GM12878 (cell line): Measurements from ENCODE around the gene ABCC9. TPM values are rescaled to one million over a fixed set of nuclear protein-coding genes. Genes with fewer than 3 reads are reported as not detected.
"Not testable (repeated sequence)": the region's sequence is repeated elsewhere in the genome, so short reads cannot be mapped to it uniquely, and the experiment has no call there.

ENCODE experiments used
- ATAC-seq: fragments of 200-7000 bp; cut with Tn5 transposase; 3 replicates; pipeline ENCODE4 v1.9.1; 2020; ENCODE audit warnings: mild to moderate bottlenecking, moderate library complexity
- BruUV-seq: library from RNA; stranded (reverse); fragments of 400-500 nt; replicated peaks from 2 replicates; lab custom pipeline; 2021; lab: Mats Ljungman, UMichigan
- CTCF ChIA-PET: fragments of 300-600 bp; sonication (Branson Sonifier 250); formaldehyde crosslinking; extraction: SDS; loops from one replicate; lab custom pipeline; 2021; ENCODE audit warnings: inconsistent platforms; lab: Yijun Ruan, JAX
- POLR2A ChIA-PET: fragments of 350-600 bp; formaldehyde crosslinking; extraction: SDS; loops from one replicate; lab custom pipeline; 2021; ENCODE audit warnings: inconsistent platforms; lab: Charles Lee
- RAD21 ChIA-PET: fragments of 300-600 bp; sonication (Branson Sonifier 250); formaldehyde crosslinking; loops from one replicate; lab custom pipeline; 2023; ENCODE audit warnings: antibody characterized with exemption; ENCODE audit not compliant: unreplicated experiment; lab: Charles Lee
- SMC1A ChIA-PET: fragments of 300-600 bp; sonication (Branson Sonifier 250); formaldehyde crosslinking; loops from one replicate; lab custom pipeline; 2023; ENCODE audit not compliant: unreplicated experiment, uncharacterized antibody; lab: Charles Lee
- DNase-seq: peaks from one replicate; pipeline ENCODE4 v3.0.0-alpha.2; 2011; ENCODE audit warnings: low read depth, low spot score
- FAIRE-seq: peaks from 3 replicates; lab custom pipeline; 2011; peaks lifted over from hg19 to GRCh38; lab: Jason Lieb, UNC
- H2AFZ ChIP-seq: 2 replicates; pipeline ENCODE4 v1.6.0; 2011; ENCODE audit warnings: low read depth, low read length, control low read depth; ENCODE audit not compliant: control insufficient read depth
- H3K27ac ChIP-seq: 2 replicates; pipeline ENCODE4 v1.5.1; 2011; ENCODE audit warnings: control low read depth; ENCODE audit not compliant: control insufficient read depth, insufficient read depth
- H3K27me3 ChIP-seq, 2 experiments: replicated peaks in 1 of 2; 2 replicates each; pipeline versions ENCODE4 v1.6.0 to v1.6.1; 2011; ENCODE audit warnings: low read length in 1 of 2; ENCODE audit not compliant: control insufficient read depth in 2 of 2, insufficient read depth in 2 of 2
- H3K36me3 ChIP-seq, 2 experiments: 2 replicates each; pipeline ENCODE4 v1.5.1; 2011; ENCODE audit warnings: low read length in 1 of 2; ENCODE audit not compliant: control insufficient read depth in 2 of 2, insufficient read depth in 2 of 2
- H3K4me1 ChIP-seq: 2 replicates; pipeline ENCODE4 v1.6.1; 2011; ENCODE audit warnings: mild to moderate bottlenecking, low read length, moderate library complexity, mixed read lengths; ENCODE audit not compliant: control insufficient read depth, insufficient read depth
- H3K4me2 ChIP-seq: 2 replicates; pipeline ENCODE4 v1.6.0; 2011; ENCODE audit warnings: control low read depth; ENCODE audit not compliant: control insufficient read depth, insufficient read depth
- H3K4me3 ChIP-seq: fragments of 200-600 bp; sonication (generic); 2 replicates; pipeline ENCODE4 v1.5.1; 2016
- H3K79me2 ChIP-seq: 2 replicates; pipeline ENCODE4 v1.6.0; 2011; ENCODE audit warnings: low read length; ENCODE audit not compliant: control insufficient read depth, insufficient read depth
- H3K9ac ChIP-seq: 2 replicates; pipeline ENCODE4 v1.8.0; 2011; ENCODE audit warnings: low read length, control low read depth, mixed read lengths; ENCODE audit not compliant: control insufficient read depth, insufficient read depth
- H3K9me3 ChIP-seq: replicated peaks from 3 replicates; pipeline ENCODE4 v1.5.1; 2011; ENCODE audit warnings: mild to moderate bottlenecking, low read length; ENCODE audit not compliant: control insufficient read depth, insufficient read depth
- H4K20me1 ChIP-seq: 2 replicates; pipeline ENCODE4 v1.6.0; 2011; ENCODE audit not compliant: control insufficient read depth, insufficient read depth
- PAX8 ChIP-seq: fragments of 450-650 bp; IDR thresholded peaks from 2 replicates; pipeline ENCODE4 v1.6.1; 2017; ENCODE audit warnings: mild to moderate bottlenecking, moderate library complexity
- PRDM15 ChIP-seq: fragments of 450-650 bp; formaldehyde crosslinking; IDR thresholded peaks from 2 replicates; pipeline ENCODE4 v1.4.0; 2020; ENCODE audit warnings: mild to moderate bottlenecking, moderate library complexity
- RBBP5 ChIP-seq: fragments of 200-600 bp; sonication (generic); conservative IDR thresholded peaks from 2 replicates; pipeline ENCODE4 v1.6.1; 2016
- STAT1 ChIP-seq: fragments of 450-650 bp; conservative IDR thresholded peaks from 2 replicates; pipeline ENCODE4 v1.6.1; 2014; ENCODE audit warnings: antibody characterized with exemption, mild to moderate bottlenecking
- YBX1 ChIP-seq: fragments of 450-650 bp; IDR thresholded peaks from 2 replicates; pipeline ENCODE4 v1.6.1; 2016; ENCODE audit warnings: antibody characterized with exemption
- ZBTB40 ChIP-seq: fragments of 450-650 bp; IDR thresholded peaks from 2 replicates; pipeline ENCODE4 v1.6.1; 2016; ENCODE audit warnings: mild to moderate bottlenecking, moderate library complexity, borderline replicate concordance
- WGBS: methylation state at CpG from one replicate; pipeline ENCODE4 v1.1.6; 2016; ENCODE audit warnings: low lambda C conversion rate; ENCODE audit not compliant: insufficient replicate concordance, insufficient coverage; ENCODE audit errors: missing lambda C conversion rate; 5-methylcytosine and 5-hydroxymethylcytosine counted together
- in situ Hi-C: fragments of 300-500 bp; cut with MboI; formaldehyde crosslinking; loops from 9 replicates; pipeline ENCODE4 v1.14.3; 2018; ENCODE audit warnings: mixed read lengths
- intact Hi-C: fragments of 100-400 bp; cut with micrococcal nuclease; formaldehyde crosslinking; loops from one replicate; pipeline ENCODE4 v1.14.2; 2022; ENCODE audit not compliant: unreplicated experiment
- polyA plus RNA-seq, 11 experiments: library from polyadenylated mRNA; depleted of rRNA in 4 of 11; unstranded in 6 of 11; stranded (reverse) in 5 of 11; fragments of >200 nt; fragmentation: Nextera tagmentation in 4 of 11; fragmentation: Illumina TruSeq in 1 of 11; extraction: Ambion mirVana in 4 of 11; extraction: Trizol in 1 of 11; gene quantifications; 1 replicate in 1 of 11; 2 replicates in 10 of 11; pipeline versions ENCODE4 v1.2.1 to v1.2.3, GENCODE V29; 2011 to 2016; ENCODE audit warnings: inconsistent platforms in 2 of 11, missing spikeins in 2 of 11, low read depth in 1 of 11
- total RNA-seq, 4 experiments: library from RNA; depleted of rRNA in 3 of 4; stranded (reverse); fragments of >200 nt in 3 of 4; fragmentation: Illumina TruSeq in 1 of 4; extraction: Trizol in 1 of 4; gene quantifications; 2 replicates each; pipeline versions ENCODE4 v1.2.1 to v1.2.3, GENCODE V29; 2013 to 2021

ABCC9 gene
- total and polyA plus RNA-seq, 10 of the 15 experiments (the other 5 are each of a cell fraction or from before 2014, with no cell fraction given): under 0.01 to 0.10 (median 0.04) TPM; not detected in 2

- Histone ChIP-seq H3K79me2 (no peaks in the 10 kb centered on the region), H3K36me3 (no peaks in the 10 kb centered on the region), H3K4me3 (no peak overlapping the region)
- CTCF ChIA-PET: no interaction called here
- POLR2A ChIA-PET: no interaction called here
- TF ChIP-seq RBBP5 (no peak), YBX1 (no peak), PAX8 (no peak), STAT1 (no peak), PRDM15 (CRISPR knock-in tag) (no peak), ZBTB40 (no peak)
- TF ChIP-seq, all 136 proteins: peak for 0
- DNase-seq (no peak), ATAC-seq (no peak), FAIRE-seq (no peak)
- no peak overlapping the region for H3K27ac ChIP-seq
- no peaks in the 10 kb centered on the region for H3K9me3 ChIP-seq
- no peaks in the 10 kb centered on the region for H3K4me1 ChIP-seq
- no peak overlapping the region for H3K4me2 ChIP-seq
- no peaks in the 10 kb centered on the region for H4K20me1 ChIP-seq
- RAD21 ChIA-PET: no interaction called here
- BruUV-seq: no TSS peak
- intact Hi-C loops (no loop called here), in situ Hi-C loops (no loop called here)
- no peak overlapping the region for H3K9ac ChIP-seq
- SMC1A ChIA-PET: interaction anchor here (0.6 kb wide), 1 partner anchor 88 kb away, joined by 3 read pairs; no protein-coding TSS in a partner anchor
- H3K27me3 ChIP-seq: no peaks in the 10 kb centered on the region
- H2AFZ ChIP-seq: no peak overlapping the region
These were observed 128.1 kb downstream of the ABCC9 start for GRCh38 chr12:21813125-21813524.

- CTCF ChIA-PET, RAD21 ChIA-PET: not testable (repeated sequence)
These were observed 128.9 kb downstream of the ABCC9 start for GRCh38 chr12:21812340-21812739.

More at GRCh38 chr12:21812340-21812739, 128.9 kb downstream of the ABCC9 start:
- H3K4me3 ChIP-seq, intact Hi-C loops, in situ Hi-C loops, FAIRE-seq, H2AFZ ChIP-seq, H3K27me3 ChIP-seq, ATAC-seq, H3K79me2 ChIP-seq, H3K9me3 ChIP-seq, H3K27ac ChIP-seq, SMC1A ChIA-PET, H3K4me2 ChIP-seq, POLR2A ChIA-PET, BruUV-seq, H3K36me3 ChIP-seq, H4K20me1 ChIP-seq, H3K4me1 ChIP-seq, H3K9ac ChIP-seq, DNase-seq: not testable (repeated sequence)
- 0% methylated on average over 2 of the region's 2 CpGs for WGBS
